ENCODE results near the gene ATG7.
"Not testable (repeated sequence)": the region's sequence is repeated elsewhere in the genome, so short reads cannot be mapped to it uniquely, and the experiment has no call there.

ATG7 gene

DNA sequence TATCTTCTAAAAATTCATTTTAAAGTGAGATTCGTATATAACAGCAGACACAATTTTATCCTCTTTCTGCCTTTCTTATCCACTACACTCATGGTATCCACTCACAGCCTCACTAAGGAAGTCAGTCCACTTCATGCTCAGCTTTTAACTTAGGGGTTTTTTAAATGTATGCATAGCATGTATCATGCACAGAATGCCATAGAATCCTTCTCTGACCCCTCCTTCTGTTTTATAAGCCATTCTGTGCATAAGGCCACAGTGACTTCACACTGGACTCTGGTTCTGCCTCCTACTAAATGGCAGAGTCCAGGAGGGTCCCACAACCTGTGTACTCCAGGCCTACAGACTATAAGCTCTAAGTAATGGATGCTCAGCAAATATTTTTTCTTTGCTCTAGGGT, 129.2 kb downstream of the ATG7 start:
- H3K27ac ChIP-seq (ENCODE audit: low read depth, low read length): no peak overlapping the region
- H3K9ac ChIP-seq (ENCODE audit: low read length): no peak overlapping the region
- no peaks in the 10 kb centered on the region for H3K36me3 ChIP-seq (ENCODE audit: low read length)
- no peak overlapping the region for H2AFZ ChIP-seq (ENCODE audit: low read depth, low read length, severe bottlenecking)
- no peaks in the 10 kb centered on the region for H3F3A ChIP-seq (ENCODE audit: insufficient read depth)
- no peaks in the 10 kb centered on the region for H3K9me3 ChIP-seq (ENCODE audit: insufficient read depth, low read length)
- H3K9me2 ChIP-seq (replicated peaks; ENCODE audit: insufficient read depth, low read length): no peaks in the 10 kb centered on the region
- TF ChIP-seq EZH2phosphoT487 (conservative IDR thresholded peaks at IDR 0.05; ENCODE audit: low read length): no peak
- TF ChIP-seq, protein P1, sequence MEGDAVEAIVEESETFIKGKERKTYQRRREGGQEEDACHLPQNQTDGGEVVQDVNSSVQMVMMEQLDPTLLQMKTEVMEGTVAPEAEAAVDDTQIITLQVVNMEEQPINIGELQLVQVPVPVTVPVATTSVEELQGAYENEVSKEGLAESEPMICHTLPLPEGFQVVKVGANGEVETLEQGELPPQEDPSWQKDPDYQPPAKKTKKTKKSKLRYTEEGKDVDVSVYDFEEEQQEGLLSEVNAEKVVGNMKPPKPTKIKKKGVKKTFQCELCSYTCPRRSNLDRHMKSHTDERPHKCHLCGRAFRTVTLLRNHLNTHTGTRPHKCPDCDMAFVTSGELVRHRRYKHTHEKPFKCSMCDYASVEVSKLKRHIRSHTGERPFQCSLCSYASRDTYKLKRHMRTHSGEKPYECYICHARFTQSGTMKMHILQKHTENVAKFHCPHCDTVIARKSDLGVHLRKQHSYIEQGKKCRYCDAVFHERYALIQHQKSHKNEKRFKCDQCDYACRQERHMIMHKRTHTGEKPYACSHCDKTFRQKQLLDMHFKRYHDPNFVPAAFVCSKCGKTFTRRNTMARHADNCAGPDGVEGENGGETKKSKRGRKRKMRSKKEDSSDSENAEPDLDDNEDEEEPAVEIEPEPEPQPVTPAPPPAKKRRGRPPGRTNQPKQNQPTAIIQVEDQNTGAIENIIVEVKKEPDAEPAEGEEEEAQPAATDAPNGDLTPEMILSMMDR (IDR thresholded peaks at IDR 0.05; ENCODE audit: insufficient read depth, low read length, poor library complexity, severe bottlenecking): no peak
- no peak overlapping the region for H3K4me3 ChIP-seq (ENCODE audit: insufficient read depth, low read length, poor library complexity, severe bottlenecking)
- H4K20me1 ChIP-seq (ENCODE audit: low read depth, low read length): no peaks in the 10 kb centered on the region
- no peaks in the 10 kb centered on the region for H3K27me3 ChIP-seq (ENCODE audit: low read length)
- no peak overlapping the region for H3K4me2 ChIP-seq (ENCODE audit: low read depth, low read length, poor library complexity, severe bottlenecking)
- no peaks in the 10 kb centered on the region for H3K79me2 ChIP-seq (ENCODE audit: insufficient read depth, low read length)

DNA sequence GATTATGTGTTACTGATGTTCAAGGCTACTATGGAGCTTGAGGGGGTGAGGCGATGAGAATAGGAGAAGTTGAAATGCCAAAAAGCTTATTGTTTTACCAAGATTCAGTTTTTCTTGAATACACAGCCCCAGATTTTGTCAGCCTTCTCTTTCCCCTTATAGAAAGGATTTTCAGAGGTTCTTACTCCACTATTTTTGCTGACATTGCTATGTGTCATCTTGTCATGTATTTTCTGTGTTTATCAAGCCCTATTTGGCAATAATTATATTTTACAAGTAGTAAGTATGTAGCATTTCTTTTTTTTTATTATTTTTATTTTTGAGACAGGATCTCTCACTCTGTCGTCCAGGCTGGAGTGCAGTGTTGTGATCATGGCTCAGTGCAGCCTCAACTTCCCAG, 133.1 kb downstream of the ATG7 start:
- Histone ChIP-seq H3K9ac (ENCODE audit: low read length) (no peak overlapping the region), H4K20me1 (ENCODE audit: low read depth, low read length) (no peaks in the 10 kb centered on the region), H3K36me3 (ENCODE audit: low read length) (no peaks in the 10 kb centered on the region), H3K4me3 (ENCODE audit: insufficient read depth, low read length, poor library complexity, severe bottlenecking) (no peak overlapping the region), H3K9me3 (ENCODE audit: insufficient read depth, low read length) (peaks cover 7% of the 10 kb centered on the region; the same call in 1 of the 2 replicates), H2AFZ (ENCODE audit: low read depth, low read length, severe bottlenecking) (no peak overlapping the region), H3K9me2 (replicated peaks; ENCODE audit: insufficient read depth, low read length) (no peaks in the 10 kb centered on the region), H3K79me2 (ENCODE audit: insufficient read depth, low read length) (no peaks in the 10 kb centered on the region), H3K4me2 (ENCODE audit: low read depth, low read length, poor library complexity, severe bottlenecking) (no peak overlapping the region), H3K27me3 (ENCODE audit: low read length) (no peaks in the 10 kb centered on the region), H3K27ac (ENCODE audit: low read depth, low read length) (no peak overlapping the region), H3F3A (ENCODE audit: insufficient read depth) (no peaks in the 10 kb centered on the region)
- no peak for TF ChIP-seq EZH2phosphoT487 (conservative IDR thresholded peaks at IDR 0.05; ENCODE audit: low read length)
- TF ChIP-seq, protein P1 (IDR thresholded peaks at IDR 0.05; ENCODE audit: insufficient read depth, low read length, poor library complexity, severe bottlenecking): no peak

DNA sequence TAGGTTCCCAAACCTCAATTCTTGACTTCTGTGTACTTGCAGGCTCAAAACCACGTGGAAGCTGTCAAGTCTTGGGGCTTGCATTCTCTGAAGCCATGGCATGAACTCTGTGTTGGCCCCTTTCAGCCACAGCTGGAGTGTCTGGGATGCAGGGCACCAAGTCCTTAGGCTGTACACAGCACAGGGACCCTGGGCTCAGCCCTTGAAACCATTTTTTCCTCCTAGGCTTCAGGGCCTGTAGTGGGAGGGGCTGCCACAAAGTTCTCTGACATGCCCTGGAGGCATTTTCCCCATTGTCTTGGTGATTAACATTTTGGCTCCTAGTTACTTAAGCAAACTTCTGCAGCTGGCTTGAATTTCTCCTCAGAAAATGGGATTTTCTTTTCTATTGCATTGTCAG, 135.4 kb downstream of the ATG7 start:
- peaks cover 7% of the 10 kb centered on the region; the same call in 1 of the 2 replicates for H3K9me3 ChIP-seq (ENCODE audit: insufficient read depth, low read length)
- H3K27ac ChIP-seq (ENCODE audit: low read depth, low read length): no peak overlapping the region
- H4K20me1 ChIP-seq (ENCODE audit: low read depth, low read length): no peaks in the 10 kb centered on the region
- H2AFZ ChIP-seq (ENCODE audit: low read depth, low read length, severe bottlenecking): no peak overlapping the region
- no peaks in the 10 kb centered on the region for H3K36me3 ChIP-seq (ENCODE audit: low read length)
- no peaks in the 10 kb centered on the region for H3K9me2 ChIP-seq (replicated peaks; ENCODE audit: insufficient read depth, low read length)
- TF ChIP-seq, protein P1 (IDR thresholded peaks at IDR 0.05; ENCODE audit: insufficient read depth, low read length, poor library complexity, severe bottlenecking): no peak
- TF ChIP-seq EZH2phosphoT487 (conservative IDR thresholded peaks at IDR 0.05; ENCODE audit: low read length): no peak
- H3K27me3 ChIP-seq (ENCODE audit: low read length): no peaks in the 10 kb centered on the region
- H3F3A ChIP-seq (ENCODE audit: insufficient read depth): no peaks in the 10 kb centered on the region
- H3K4me2 ChIP-seq (ENCODE audit: low read depth, low read length, poor library complexity, severe bottlenecking): no peak overlapping the region
- no peak overlapping the region for H3K4me3 ChIP-seq (ENCODE audit: insufficient read depth, low read length, poor library complexity, severe bottlenecking)
- no peak overlapping the region for H3K9ac ChIP-seq (ENCODE audit: low read length)
- H3K79me2 ChIP-seq (ENCODE audit: insufficient read depth, low read length): no peaks in the 10 kb centered on the region

DNA sequence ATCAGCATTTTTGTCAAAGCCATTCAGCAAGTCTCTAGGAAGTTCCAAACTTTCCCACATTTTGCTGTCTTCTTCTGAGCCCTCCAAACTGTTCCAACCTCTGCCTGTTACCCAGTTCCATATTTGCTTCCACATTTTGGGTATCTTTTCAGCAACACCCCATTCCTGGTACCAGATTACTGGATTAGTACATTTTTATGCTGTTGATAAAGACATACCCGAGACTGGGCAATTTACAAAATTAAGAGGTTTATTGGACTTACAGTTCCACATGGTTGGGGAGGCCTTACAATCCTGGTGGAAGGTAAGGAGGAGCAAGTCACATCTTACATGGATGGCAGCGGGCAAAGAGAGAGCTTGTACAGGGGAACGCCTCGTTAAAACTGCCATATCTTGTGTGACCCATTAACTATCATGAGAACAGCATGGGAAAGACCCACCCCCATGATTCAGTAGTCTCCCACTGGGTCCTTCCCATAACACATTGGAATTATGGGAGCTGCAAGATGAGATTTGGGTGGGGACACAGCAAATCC, 136.2 kb downstream of the ATG7 start:
- H3K9me2 ChIP-seq (replicated peaks; ENCODE audit: insufficient read depth, low read length); H2AFZ ChIP-seq (ENCODE audit: low read depth, low read length, severe bottlenecking); H4K20me1 ChIP-seq (ENCODE audit: low read depth, low read length); H3K9me3 ChIP-seq (ENCODE audit: insufficient read depth, low read length); H3K79me2 ChIP-seq (ENCODE audit: insufficient read depth, low read length); H3K27ac ChIP-seq (ENCODE audit: low read depth, low read length); H3K36me3 ChIP-seq (ENCODE audit: low read length); H3K4me3 ChIP-seq (ENCODE audit: insufficient read depth, low read length, poor library complexity, severe bottlenecking); H3K9ac ChIP-seq (ENCODE audit: low read length); H3K4me2 ChIP-seq (ENCODE audit: low read depth, low read length, poor library complexity, severe bottlenecking); H3F3A ChIP-seq (ENCODE audit: insufficient read depth); H3K27me3 ChIP-seq (ENCODE audit: low read length): not testable (repeated sequence)

Measured in SU-DHL-6 (cell line).